ENCODE measurements around the gene PSMG4. TPM values are rescaled to one million over a fixed set of nuclear protein-coding genes. Genes with fewer than 3 reads are reported as not detected.

Gene PSMG4
- total RNA-seq, 1 donor from 2014 or later, result 37.2 TPM

DNA sequence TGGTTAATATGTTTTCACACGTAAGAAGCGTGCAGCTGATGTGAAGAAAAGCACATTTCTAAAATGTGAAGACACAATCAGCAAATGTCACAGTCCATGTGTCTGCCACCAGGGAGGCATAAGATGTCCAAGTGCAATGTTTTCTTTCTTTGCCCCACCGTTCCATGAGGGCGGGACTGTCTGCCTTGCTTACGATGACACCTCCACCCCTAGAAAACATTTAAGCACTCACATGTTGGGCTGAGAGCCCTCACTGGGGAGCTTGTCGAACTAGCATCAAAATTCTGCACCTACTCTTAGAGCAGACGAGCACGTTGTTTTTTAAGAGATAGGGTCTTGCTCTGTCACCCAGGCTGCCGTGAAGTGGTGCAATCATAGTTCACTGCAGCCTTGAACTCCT, 57.6 kb downstream of the PSMG4 start:
- no peak overlapping the region for H3K4me3 Mint-ChIP-seq (ENCODE audit: unreplicated experiment)
- H3K36me3 Mint-ChIP-seq (ENCODE audit: unreplicated experiment), result peaks cover 7% of the 10 kb centered on the region
- TF ChIP-seq, protein P1, sequence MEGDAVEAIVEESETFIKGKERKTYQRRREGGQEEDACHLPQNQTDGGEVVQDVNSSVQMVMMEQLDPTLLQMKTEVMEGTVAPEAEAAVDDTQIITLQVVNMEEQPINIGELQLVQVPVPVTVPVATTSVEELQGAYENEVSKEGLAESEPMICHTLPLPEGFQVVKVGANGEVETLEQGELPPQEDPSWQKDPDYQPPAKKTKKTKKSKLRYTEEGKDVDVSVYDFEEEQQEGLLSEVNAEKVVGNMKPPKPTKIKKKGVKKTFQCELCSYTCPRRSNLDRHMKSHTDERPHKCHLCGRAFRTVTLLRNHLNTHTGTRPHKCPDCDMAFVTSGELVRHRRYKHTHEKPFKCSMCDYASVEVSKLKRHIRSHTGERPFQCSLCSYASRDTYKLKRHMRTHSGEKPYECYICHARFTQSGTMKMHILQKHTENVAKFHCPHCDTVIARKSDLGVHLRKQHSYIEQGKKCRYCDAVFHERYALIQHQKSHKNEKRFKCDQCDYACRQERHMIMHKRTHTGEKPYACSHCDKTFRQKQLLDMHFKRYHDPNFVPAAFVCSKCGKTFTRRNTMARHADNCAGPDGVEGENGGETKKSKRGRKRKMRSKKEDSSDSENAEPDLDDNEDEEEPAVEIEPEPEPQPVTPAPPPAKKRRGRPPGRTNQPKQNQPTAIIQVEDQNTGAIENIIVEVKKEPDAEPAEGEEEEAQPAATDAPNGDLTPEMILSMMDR (IDR thresholded peaks at IDR 0.05; ENCODE audit: partially characterized antibody, unreplicated experiment), result no peak

GRCh38 chr6:3316818-3317217, 58.1 kb downstream of the PSMG4 start:
- peak overlapping the region; percentile 28 for H3K4me3 Mint-ChIP-seq (ENCODE audit: unreplicated experiment)
- peak overlapping the region; percentile 83 for H3K27ac Mint-ChIP-seq (ENCODE audit: unreplicated experiment)
- TF ChIP-seq, protein P1 (IDR thresholded peaks at IDR 0.05; ENCODE audit: partially characterized antibody, unreplicated experiment), result no peak
- peaks cover 28% of the 10 kb centered on the region for H3K27me3 Mint-ChIP-seq (ENCODE audit: unreplicated experiment)
- peaks cover 24% of the 10 kb centered on the region for H3K9me3 Mint-ChIP-seq (ENCODE audit: unreplicated experiment)
- peaks cover 7% of the 10 kb centered on the region for H3K36me3 Mint-ChIP-seq (ENCODE audit: unreplicated experiment)
- H3K4me1 Mint-ChIP-seq (ENCODE audit: low read depth, unreplicated experiment), result peaks cover 80% of the 10 kb centered on the region
- no peak for DNase-seq

More for the DNA sequence above, 57.6 kb downstream of the PSMG4 start:
- DNase-seq, result no peak
- Mint-ChIP-seq H3K27ac (ENCODE audit: unreplicated experiment) (peak overlapping the region; percentile 83), H3K27me3 (ENCODE audit: unreplicated experiment) (peaks cover 25% of the 10 kb centered on the region), H3K4me1 (ENCODE audit: low read depth, unreplicated experiment) (peaks cover 80% of the 10 kb centered on the region), H3K9me3 (ENCODE audit: unreplicated experiment) (peaks cover 24% of the 10 kb centered on the region)

Other genes starting within 250 kb of the PSMG4 start
- gene RIPK1, start 190.5 kb upstream of the PSMG4 start, total RNA-seq (ENCODE audit: unreplicated experiment), result 10.6 TPM
- 72.1 TPM for gene BPHL, start 140.2 kb upstream of the PSMG4 start, total RNA-seq (ENCODE audit: unreplicated experiment)
- 769 TPM for gene TUBB2A, start 101.4 kb upstream of the PSMG4 start, total RNA-seq (ENCODE audit: unreplicated experiment)
- gene TUBB2B, start 31.3 kb upstream of the PSMG4 start, total RNA-seq (ENCODE audit: unreplicated experiment), result 1,777 TPM
- gene SLC22A23, start 198.1 kb downstream of the PSMG4 start, total RNA-seq (ENCODE audit: unreplicated experiment), result 102 TPM

All from glutamatergic neuron (in vitro differentiated cells).